HepG2 (cell line): ENCODE measurements around the gene KRTAP5-6. TPM values are rescaled to one million over a fixed set of nuclear protein-coding genes. Genes with fewer than 3 reads are reported as not detected.
A peak's percentile ranks its signal among the peaks of the same experiment; 100 is the strongest.

Experiments used
- FOSL1 ChIP-seq: sonication (generic); formaldehyde crosslinking; IDR thresholded peaks from 2 replicates; pipeline ENCODE4 v1.9.0; 2021; ENCODE audit warnings: missing genetic modification reagents, borderline replicate concordance
- FOXP4 ChIP-seq: sonication (generic); formaldehyde crosslinking; IDR thresholded peaks from 2 replicates; pipeline ENCODE4 v1.4.0; 2020; ENCODE audit warnings: missing genetic modification reagents
- IRX3 ChIP-seq: sonication (generic); formaldehyde crosslinking; IDR thresholded peaks from 2 replicates; pipeline ENCODE4 v1.8.1; 2023; ENCODE audit warnings: mild to moderate bottlenecking, low read depth, missing genetic modification reagents, borderline replicate concordance
- KDM5A ChIP-seq: fragments of 200-600 bp; sonication (generic); IDR thresholded peaks from 2 replicates; pipeline ENCODE4 v1.7.0; 2018; ENCODE audit warnings: antibody characterized with exemption, mild to moderate bottlenecking, low read length, borderline replicate concordance
- MED8 ChIP-seq: sonication (generic); formaldehyde crosslinking; IDR thresholded peaks from 2 replicates; pipeline ENCODE4 v1.8.1; 2023; ENCODE audit warnings: mild to moderate bottlenecking, missing genetic modification reagents; ENCODE audit not compliant: insufficient replicate concordance
- NFIC ChIP-seq: IDR thresholded peaks from 2 replicates; pipeline ENCODE4 v1.6.1; 2012; ENCODE audit warnings: mild to moderate bottlenecking, low read length, inconsistent platforms
- RERE ChIP-seq: IDR thresholded peaks from 2 replicates; pipeline ENCODE4 v1.6.1; 2016; ENCODE audit warnings: low read depth, missing genetic modification reagents, missing compliant biosample characterization
- SYNCRIP ChIP-seq: fragments of 200-400 bp; formaldehyde crosslinking; IDR thresholded peaks from 2 replicates; pipeline ENCODE4 v1.6.1; 2018; ENCODE audit warnings: mild to moderate bottlenecking, low read depth, low read length; ENCODE audit not compliant: insufficient read depth
- ZBTB14 ChIP-seq: sonication (generic); formaldehyde crosslinking; IDR thresholded peaks from 2 replicates; pipeline ENCODE4 v1.4.0; 2020; ENCODE audit warnings: missing genetic modification reagents
- ZBTB3 ChIP-seq: sonication (generic); formaldehyde crosslinking; IDR thresholded peaks from 2 replicates; pipeline ENCODE4 v1.4.0; 2020; ENCODE audit warnings: low read depth, mild to moderate bottlenecking, moderate library complexity, missing genetic modification reagents, borderline replicate concordance
- ZNF260 ChIP-seq: sonication (generic); formaldehyde crosslinking; IDR thresholded peaks from 2 replicates; pipeline ENCODE4 v1.4.0; 2020; ENCODE audit warnings: missing genetic modification reagents, low read depth, mild to moderate bottlenecking, borderline replicate concordance
- ZNF280B ChIP-seq: sonication (generic); formaldehyde crosslinking; IDR thresholded peaks from 2 replicates; pipeline ENCODE4 v1.5.0; 2020; ENCODE audit warnings: missing genetic modification reagents, mild to moderate bottlenecking, borderline replicate concordance
- ZNF292 ChIP-seq: sonication (generic); formaldehyde crosslinking; IDR thresholded peaks from 2 replicates; pipeline ENCODE4 v1.8.1; 2022; ENCODE audit warnings: mild to moderate bottlenecking, low read depth, missing genetic modification reagents, borderline replicate concordance
- ZNF549 ChIP-seq: sonication (generic); formaldehyde crosslinking; IDR thresholded peaks from 2 replicates; pipeline ENCODE4 v1.5.0; 2020; ENCODE audit warnings: missing genetic modification reagents
- ZNF558 ChIP-seq: sonication (generic); formaldehyde crosslinking; IDR thresholded peaks from 2 replicates; pipeline ENCODE4 v1.9.0; 2022; ENCODE audit warnings: mild to moderate bottlenecking, missing genetic modification reagents, borderline replicate concordance
- ZNF674 ChIP-seq: sonication (generic); formaldehyde crosslinking; IDR thresholded peaks from 2 replicates; pipeline ENCODE4 v1.5.0; 2020; ENCODE audit warnings: low read depth, mild to moderate bottlenecking, missing genetic modification reagents
- ZNF724P ChIP-seq: sonication (generic); formaldehyde crosslinking; IDR thresholded peaks from 2 replicates; pipeline ENCODE4 v1.8.0; 2022; ENCODE audit warnings: missing genetic modification reagents, borderline replicate concordance
- ZNF761 ChIP-seq: sonication (generic); formaldehyde crosslinking; conservative IDR thresholded peaks from 2 replicates; pipeline ENCODE4 v1.4.0; 2020; ENCODE audit warnings: mild to moderate bottlenecking, missing genetic modification reagents
- polyA plus RNA-seq, 8 experiments: library from polyadenylated mRNA; depleted of rRNA in 3 of 8; stranded (reverse) in 7 of 8; unstranded in 1 of 8; fragments of >200 nt; fragmentation: Illumina TruSeq in 4 of 8; extraction: Trizol in 4 of 8; gene quantifications; 2 replicates each; pipeline versions ENCODE4 v1.2.1 to v1.2.3, GENCODE V29; 2011 to 2016; ENCODE audit warnings: low read depth in 4 of 8, missing spikeins in 1 of 8, mixed read lengths in 1 of 8; ENCODE audit not compliant: insufficient read depth in 1 of 8
- total RNA-seq, 5 experiments: library from RNA; depleted of rRNA; stranded (reverse); fragments of >200 nt; fragmentation: Illumina TruSeq; extraction: Trizol; gene quantifications; 2 replicates each; pipeline ENCODE4 v1.2.3, GENCODE V29; 2016; ENCODE audit warnings: low read depth in 1 of 5

Gene KRTAP5-6
- total and polyA plus RNA-seq, 2 of the 13 experiments (the other 11 are each of a cell fraction or from before 2014, with no cell fraction given): not detected

- TF ChIP-seq RERE (CRISPR knock-in tag) (no peak), ZNF674 (CRISPR knock-in tag) (no peak), ZNF558 (peak; percentile 52; the same call in 1 of the 2 replicates), ZNF724P (0 out of 2 replicates have a peak, but pooled peaks have one; percentile 14), ZBTB3 (CRISPR knock-in tag) (no peak), ZNF292 (CRISPR knock-in tag) (0 out of 2 replicates have a peak, but pooled peaks have one; percentile 6), MED8 (CRISPR knock-in tag) (no peak), ZNF549 (CRISPR knock-in tag) (no peak), ZNF260 (CRISPR knock-in tag) (no peak), FOXP4 (CRISPR knock-in tag) (no peak), IRX3 (CRISPR knock-in tag) (peak; percentile 55; the same call in 1 of the 2 replicates), ZNF761 (CRISPR knock-in tag) (peak; percentile 41; the same call in 1 of the 2 replicates), KDM5A (no peak), ZBTB14 (no peak), NFIC (no peak), ZNF280B (CRISPR knock-in tag) (0 out of 2 replicates have a peak, but pooled peaks have one; percentile 15), SYNCRIP (no peak), FOSL1 (CRISPR knock-in tag) (no peak)
Observed at GRCh38 chr11:1693327-1694063, 3.5 kb upstream of the KRTAP5-6 start (continued).
